Uterus (tissue), 2 donors: Measurements from ENCODE around the gene BICD1.

ENCODE experiments used
- CTCF ChIP-seq, 4 experiments: fragments of 200-600 bp in 2 of 4; fragments of 450-650 bp in 2 of 4; sonication (generic) in 2 of 4; IDR thresholded peaks; one replicate each; pipeline ENCODE4 v1.5.1; 2016 to 2019; ENCODE audit warnings: antibody characterized with exemption in 4 of 4, mild to moderate bottlenecking in 2 of 4, moderate library complexity in 1 of 4
- POLR2A ChIP-seq, 2 donors: fragments of 450-650 bp; IDR thresholded peaks; one replicate each; pipeline ENCODE4 v1.6.1; 2016; ENCODE audit warnings: antibody characterized with exemption in 2 of 2, mild to moderate bottlenecking in 1 of 2, moderate library complexity in 1 of 2

GRCh38 chr12:32062881-32063280 lies 43.8 kb upstream of the BICD1 start:
- TF ChIP-seq CTCF (IDR thresholded peaks at IDR 0.05) (no peak), POLR2A (IDR thresholded peaks at IDR 0.05) (no peak)
